ENCODE data around the gene C11orf98. TPM values are rescaled to one million over a fixed set of nuclear protein-coding genes. Genes with fewer than 3 reads are reported as not detected.
A peak's percentile ranks its signal among the peaks of the same experiment; 100 is the strongest.
"Not testable (repeated sequence)": the region's sequence is repeated elsewhere in the genome, so short reads cannot be mapped to it uniquely, and the experiment has no call there.

Gene C11orf98
- total and polyA plus RNA-seq, 2 donors (not counting 3 experiments of a cell fraction or from before 2014, with no cell fraction given), result 39.5 to 61.0 TPM

DNA sequence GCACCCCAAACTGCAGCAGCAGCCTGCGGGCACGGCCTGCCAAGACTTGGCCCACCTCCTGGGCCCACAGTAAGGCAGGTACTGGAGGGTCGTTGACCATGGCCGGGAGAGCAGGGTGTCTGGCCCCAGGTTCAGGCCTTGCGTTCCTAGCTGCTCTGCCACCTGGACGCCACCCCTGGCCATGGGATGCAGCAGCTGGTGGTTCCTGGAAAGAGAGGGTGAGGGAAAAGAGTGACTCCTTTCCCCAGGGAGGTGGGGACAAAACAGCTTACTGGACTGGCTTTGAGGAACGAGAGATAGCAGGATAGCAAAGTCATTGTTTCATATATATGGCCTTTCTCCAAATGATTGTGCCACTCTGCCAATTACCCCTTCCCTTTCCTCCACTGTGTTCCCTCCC, 40.4 kb upstream of the C11orf98 start:
- no peaks in the 10 kb centered on the region for H3K36me3 ChIP-seq (ENCODE audit: control insufficient read depth in 2 of 2, extremely low read depth in 1 of 2, insufficient read depth in 2 of 2, low read length in 2 of 2)
- peak overlapping the region; percentile 37 for H3K27ac ChIP-seq (ENCODE audit: insufficient read depth, low read depth, low read length)
- peaks cover 25% of the 10 kb centered on the region for H3K4me1 ChIP-seq (ENCODE audit: control insufficient read depth, extremely low read depth, insufficient read depth, low read length)
- peak overlapping the region; percentile 81 for H3K4me2 ChIP-seq (ENCODE audit: insufficient read depth, low read length)
- peak overlapping the region; percentile 13 to 81 (median 41) for H3K4me3 ChIP-seq (replicated peaks in 1 of 3; ENCODE audit: insufficient read depth in 1 of 3, low read depth in 1 of 3, low read length in 3 of 3)
- peak overlapping the region; percentile 65 for H2AFZ ChIP-seq (ENCODE audit: low read depth, low read length)
- BruUV-seq (replicated peaks), result no TSS peak
- FAIRE-seq (peak; percentile 76), DNase-seq (ENCODE audit: low read depth, low spot score) (no peak)
- no peaks in the 10 kb centered on the region for H3K9me1 ChIP-seq (replicated peaks; ENCODE audit: control insufficient read depth, extremely low read depth, insufficient read depth, low read length)
- H4K20me1 ChIP-seq (replicated peaks; ENCODE audit: control insufficient read depth, extremely low read depth, insufficient read depth, low read length), result no peaks in the 10 kb centered on the region
- dilution Hi-C loops (cut with MboI; ENCODE audit: extremely low pct_ligation_motif_present, low sequenced_read_pairs), result no loop called here
- ChIA-PET CTCF (interaction anchor here (0.9 to 2.5 kb wide), 6 partner anchors 9 to 162 kb away, joined by 3 to 14 read pairs (median 6); partner anchors contain the start of gene HNRNPUL2), POLR2A (interaction anchor here (1.5 kb wide), 1 partner anchor 40 kb away, joined by 19 read pairs; the partner anchor contains the start of genes C11orf98 and CSKMT)
- TF ChIP-seq, protein P1, sequence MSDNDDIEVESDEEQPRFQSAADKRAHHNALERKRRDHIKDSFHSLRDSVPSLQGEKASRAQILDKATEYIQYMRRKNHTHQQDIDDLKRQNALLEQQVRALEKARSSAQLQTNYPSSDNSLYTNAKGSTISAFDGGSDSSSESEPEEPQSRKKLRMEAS (IDR thresholded peaks at IDR 0.05; ENCODE audit: insufficient read depth, insufficient read length), result no peak
- TF ChIP-seq, protein P2, sequence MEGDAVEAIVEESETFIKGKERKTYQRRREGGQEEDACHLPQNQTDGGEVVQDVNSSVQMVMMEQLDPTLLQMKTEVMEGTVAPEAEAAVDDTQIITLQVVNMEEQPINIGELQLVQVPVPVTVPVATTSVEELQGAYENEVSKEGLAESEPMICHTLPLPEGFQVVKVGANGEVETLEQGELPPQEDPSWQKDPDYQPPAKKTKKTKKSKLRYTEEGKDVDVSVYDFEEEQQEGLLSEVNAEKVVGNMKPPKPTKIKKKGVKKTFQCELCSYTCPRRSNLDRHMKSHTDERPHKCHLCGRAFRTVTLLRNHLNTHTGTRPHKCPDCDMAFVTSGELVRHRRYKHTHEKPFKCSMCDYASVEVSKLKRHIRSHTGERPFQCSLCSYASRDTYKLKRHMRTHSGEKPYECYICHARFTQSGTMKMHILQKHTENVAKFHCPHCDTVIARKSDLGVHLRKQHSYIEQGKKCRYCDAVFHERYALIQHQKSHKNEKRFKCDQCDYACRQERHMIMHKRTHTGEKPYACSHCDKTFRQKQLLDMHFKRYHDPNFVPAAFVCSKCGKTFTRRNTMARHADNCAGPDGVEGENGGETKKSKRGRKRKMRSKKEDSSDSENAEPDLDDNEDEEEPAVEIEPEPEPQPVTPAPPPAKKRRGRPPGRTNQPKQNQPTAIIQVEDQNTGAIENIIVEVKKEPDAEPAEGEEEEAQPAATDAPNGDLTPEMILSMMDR (IDR thresholded peaks at IDR 0.05; ENCODE audit: extremely low read depth in 1 of 2, insufficient read depth in 1 of 2, low read depth in 1 of 2, low read length in 2 of 2), result peak in 1 of 2 donors; percentile 17
- no peaks in the 10 kb centered on the region for H3K79me2 ChIP-seq (ENCODE audit: control insufficient read depth, insufficient read depth, low read length)
- H3K27me3 ChIP-seq (ENCODE audit: control insufficient read depth in 2 of 2, insufficient read depth in 2 of 2, low read length in 2 of 2), result no peaks in the 10 kb centered on the region
- no peaks in the 10 kb centered on the region for H3K9me3 ChIP-seq (replicated peaks; ENCODE audit: control insufficient read depth, insufficient read depth, low read length)
- intact Hi-C loops (cut with micrococcal nuclease), result loop anchor here (5.0 kb wide), 2 partner anchors 38 to 53 kb away; partner anchors contain the start of genes C11orf98, CSKMT and INTS5
- H3K9ac ChIP-seq (replicated peaks; ENCODE audit: extremely low read depth, insufficient read depth, low read length), result peak overlapping the region; percentile 65

DNA sequence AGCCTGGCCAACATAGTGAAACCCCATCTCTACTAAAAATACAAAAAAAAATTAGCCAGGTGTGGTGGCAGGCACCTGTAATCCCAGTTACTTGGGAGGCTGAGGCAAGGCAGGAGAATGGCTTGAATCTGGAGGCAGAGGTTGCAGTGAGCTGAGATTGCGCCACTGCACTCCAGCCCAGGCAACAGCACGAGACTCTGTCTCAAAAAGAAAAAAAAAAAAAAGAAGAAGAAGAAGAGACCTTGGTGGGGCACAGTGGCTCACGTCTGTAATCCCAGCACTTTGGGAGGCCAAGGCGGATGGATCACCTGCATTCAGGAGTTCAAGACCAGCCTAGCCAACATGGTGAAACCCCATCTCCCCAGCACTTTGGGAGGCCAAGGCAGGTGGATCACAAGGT, 38.9 kb upstream of the C11orf98 start:
- H3K9me3 ChIP-seq (replicated peaks; ENCODE audit: control insufficient read depth, insufficient read depth, low read length); FAIRE-seq; H3K4me2 ChIP-seq (ENCODE audit: insufficient read depth, low read length); H3K36me3 ChIP-seq (ENCODE audit: control insufficient read depth in 2 of 2, extremely low read depth in 1 of 2, insufficient read depth in 2 of 2, low read length in 2 of 2); H4K20me1 ChIP-seq (replicated peaks; ENCODE audit: control insufficient read depth, extremely low read depth, insufficient read depth, low read length); BruUV-seq (replicated peaks); H3K9ac ChIP-seq (replicated peaks; ENCODE audit: extremely low read depth, insufficient read depth, low read length); dilution Hi-C loops (cut with MboI; ENCODE audit: extremely low pct_ligation_motif_present, low sequenced_read_pairs); H3K79me2 ChIP-seq (ENCODE audit: control insufficient read depth, insufficient read depth, low read length); intact Hi-C loops (cut with micrococcal nuclease); H3K27me3 ChIP-seq (ENCODE audit: control insufficient read depth in 2 of 2, insufficient read depth in 2 of 2, low read length in 2 of 2); H3K9me1 ChIP-seq (replicated peaks; ENCODE audit: control insufficient read depth, extremely low read depth, insufficient read depth, low read length); DNase-seq (ENCODE audit: low read depth, low spot score); H3K27ac ChIP-seq (ENCODE audit: insufficient read depth, low read depth, low read length); H3K4me3 ChIP-seq (replicated peaks in 1 of 3; ENCODE audit: insufficient read depth in 1 of 3, low read depth in 1 of 3, low read length in 3 of 3); POLR2A ChIA-PET; H2AFZ ChIP-seq (ENCODE audit: low read depth, low read length): not testable (repeated sequence)
- CTCF ChIA-PET, result interaction anchor here (2.5 kb wide), 1 partner anchor 23 kb away, joined by 8 read pairs; no protein-coding TSS in a partner anchor
- H3K4me1 ChIP-seq (ENCODE audit: control insufficient read depth, extremely low read depth, insufficient read depth, low read length), result peaks cover 17% of the 10 kb centered on the region

All from endothelial cell of umbilical vein (primary cell).